A549 (cell line): ENCODE data around the gene ALX3. TPM values are rescaled to one million over a fixed set of nuclear protein-coding genes. Genes with fewer than 3 reads are reported as not detected.

Experiments
- ATAC-seq, 2 experiments: fragments of 200-7000 bp in 1 of 2; fragments of >200 bp in 1 of 2; cut with Nextera tagmentation in 1 of 2; cut with Tn5 transposase in 1 of 2; 3 replicates each; pipeline versions ENCODE4 v1.8.0 to v1.9.1; 2018 to 2020; ENCODE audit warnings: mild to moderate bottlenecking in 1 of 2, moderate library complexity in 1 of 2
- CTCF ChIA-PET: fragments of 300-600 bp; sonication (Branson Sonifier 250); formaldehyde crosslinking; extraction: SDS; loops from one replicate; lab custom pipeline; 2021; ENCODE audit warnings: antibody characterized with exemption, inconsistent platforms; lab: Yijun Ruan, JAX
- POLR2A ChIA-PET: fragments of 350-600 bp; formaldehyde crosslinking; extraction: SDS; loops from one replicate; lab custom pipeline; 2021; ENCODE audit warnings: antibody characterized with exemption, inconsistent platforms; lab: Yijun Ruan, JAX
- DNase-seq, 2 experiments: peaks; one replicate each; pipeline versions ENCODE4 v3.0.0 to v3.0.0-alpha.2; 2011 to 2016; ENCODE audit warnings: low read depth in 1 of 2, low spot score in 1 of 2
- FAIRE-seq: peaks from 2 replicates; lab custom pipeline; 2011; peaks lifted over from hg19 to GRCh38; lab: Jason Lieb, UNC
- H3K27ac ChIP-seq, 2 experiments: fragments of >200 bp; sonication (Bioruptor Twin); formaldehyde crosslinking; 3 replicates each; pipeline ENCODE4 v1.5.1; 2016 to 2017
- H3K4me1 ChIP-seq: fragments of >200 bp; sonication (Bioruptor Twin); formaldehyde crosslinking; 3 replicates; pipeline ENCODE4 v1.6.1; 2016
- H3K4me2 ChIP-seq: fragments of >200 bp; sonication (Bioruptor Twin); formaldehyde crosslinking; 3 replicates; pipeline ENCODE4 v1.6.1; 2016
- H3K4me3 ChIP-seq: fragments of >200 bp; sonication (Bioruptor Twin); formaldehyde crosslinking; 3 replicates; pipeline ENCODE4 v1.5.1; 2016
- H3K9me3 ChIP-seq: fragments of >200 bp; sonication (Bioruptor Twin); formaldehyde crosslinking; 3 replicates; pipeline ENCODE4 v1.6.1; 2016
- ATOH8 ChIP-seq: fragments of 250-450 bp; sonication (Bioruptor Pico); IDR thresholded peaks from 2 replicates; pipeline ENCODE4 v1.5.0; 2020; ENCODE audit warnings: low read depth, mild to moderate bottlenecking, moderate library complexity
- BCL3 ChIP-seq: fragments of >200 bp; sonication (Bioruptor Twin); formaldehyde crosslinking; IDR thresholded peaks from 3 replicates; pipeline ENCODE4 v1.6.1; 2016
- BHLHE40 ChIP-seq: IDR thresholded peaks from 2 replicates; pipeline ENCODE4 v1.6.1; 2012; ENCODE audit warnings: low read depth, low read length, inconsistent platforms
- CEBPB ChIP-seq, 2 experiments: fragments of >200 bp in 1 of 2; sonication (Bioruptor Twin) in 1 of 2; formaldehyde crosslinking in 1 of 2; IDR thresholded peaks; 2 replicates each; pipeline ENCODE4 v1.6.1; 2012 to 2016
- CHD2 ChIP-seq: fragments of 150-350 bp; IDR thresholded peaks from 2 replicates; pipeline ENCODE4 v1.6.1; 2014; ENCODE audit warnings: low read length; ENCODE audit not compliant: partially characterized antibody
- E2F6 ChIP-seq: IDR thresholded peaks from 2 replicates; pipeline ENCODE4 v1.6.1; 2012; ENCODE audit warnings: low read depth, borderline replicate concordance
- EHMT2 ChIP-seq: fragments of 200-600 bp; sonication (generic); IDR thresholded peaks from 2 replicates; pipeline ENCODE4 v1.6.1; 2016; ENCODE audit warnings: antibody characterized with exemption, low read depth, mild to moderate bottlenecking, moderate library complexity
- EP300 ChIP-seq, 2 experiments: fragments of >200 bp; sonication (Bioruptor Twin); formaldehyde crosslinking; IDR thresholded peaks; 2 replicates in 1 of 2; 3 replicates in 1 of 2; pipeline ENCODE4 v1.6.1; 2016 to 2017
- FOSL2 ChIP-seq, 2 experiments: fragments of 450-650 bp in 1 of 2; fragments of >200 bp in 1 of 2; sonication (Bioruptor Twin) in 1 of 2; formaldehyde crosslinking; IDR thresholded peaks; 2 replicates each; pipeline versions ENCODE4 v1.5.0 to v1.6.1; 2016 to 2020; ENCODE audit warnings: mild to moderate bottlenecking in 1 of 2, moderate library complexity in 1 of 2
- GATA3 ChIP-seq: IDR thresholded peaks from 2 replicates; pipeline ENCODE4 v1.6.1; 2012; ENCODE audit warnings: borderline replicate concordance
- HDAC2 ChIP-seq: fragments of 200-600 bp; sonication (generic); IDR thresholded peaks from 2 replicates; pipeline ENCODE4 v1.6.1; 2016
- JUN ChIP-seq, 2 experiments: fragments of >200 bp; sonication (Bioruptor Twin); formaldehyde crosslinking; IDR thresholded peaks; 2 replicates in 1 of 2; 3 replicates in 1 of 2; pipeline ENCODE4 v1.6.1; 2016 to 2017
- JUNB ChIP-seq: fragments of >200 bp; sonication (Bioruptor Twin); formaldehyde crosslinking; IDR thresholded peaks from 2 replicates; pipeline ENCODE4 v1.6.1; 2016
- KDM5A ChIP-seq: fragments of 200-600 bp; sonication (generic); IDR thresholded peaks from 2 replicates; pipeline ENCODE4 v1.6.1; 2016; ENCODE audit warnings: antibody characterized with exemption, mild to moderate bottlenecking
- MAX ChIP-seq: IDR thresholded peaks from 2 replicates; pipeline ENCODE4 v1.6.1; 2012
- PHF8 ChIP-seq: fragments of 200-600 bp; sonication (generic); IDR thresholded peaks from 2 replicates; pipeline ENCODE4 v1.6.1; 2016; ENCODE audit warnings: low read depth, mild to moderate bottlenecking, antibody characterized with exemption, moderate library complexity, borderline replicate concordance
- POLR2A ChIP-seq: IDR thresholded peaks from 2 replicates; pipeline ENCODE4 v1.6.1; 2012; ENCODE audit warnings: mild to moderate bottlenecking, low read length
- RCOR1 ChIP-seq: fragments of 150-350 bp; IDR thresholded peaks from 2 replicates; pipeline ENCODE4 v1.6.1; 2014; ENCODE audit warnings: antibody characterized with exemption, low read length, low read depth
- RFX5 ChIP-seq: fragments of 450-650 bp; IDR thresholded peaks from 2 replicates; pipeline ENCODE4 v1.7.1; 2014; ENCODE audit warnings: antibody characterized with exemption, mild to moderate bottlenecking, moderate library complexity
- SMC3 ChIP-seq: fragments of >200 bp; sonication (Bioruptor Twin); formaldehyde crosslinking; IDR thresholded peaks from 3 replicates; pipeline ENCODE4 v1.6.1; 2018; ENCODE audit warnings: inconsistent platforms
- ZFP36 ChIP-seq: fragments of 450-650 bp; IDR thresholded peaks from 2 replicates; pipeline ENCODE4 v1.6.1; 2014; ENCODE audit warnings: borderline replicate concordance; ENCODE audit not compliant: partially characterized antibody
- WGBS: methylation state at CpG from one replicate; pipeline ENCODE4 v1.1.6; 2017; ENCODE audit errors: missing lambda C conversion rate; 5-methylcytosine and 5-hydroxymethylcytosine counted together
- polyA plus RNA-seq, 4 experiments: library from polyadenylated mRNA; depleted of rRNA in 3 of 4; stranded (reverse); fragments of >200 nt; fragmentation: RNase III in 1 of 4; extraction: RNeasy Plus Mini Kit Qiagen cat#74134 plus additional on column Dnase treatment in 1 of 4; gene quantifications; 2 replicates in 3 of 4; 3 replicates in 1 of 4; pipeline ENCODE4 v1.2.3, GENCODE V29; 2011 to 2017
- TF ChIP-seq, protein P1 (sequence below): fragments of 200-600 bp; sonication (generic); IDR thresholded peaks from 2 replicates; pipeline ENCODE4 v1.6.1; 2016; ENCODE audit warnings: antibody characterized with exemption, mild to moderate bottlenecking, moderate library complexity

Gene ALX3
- polyA plus RNA-seq, 2 of the 4 experiments (the other 2 are of a cell fraction), result not detected

DNA sequence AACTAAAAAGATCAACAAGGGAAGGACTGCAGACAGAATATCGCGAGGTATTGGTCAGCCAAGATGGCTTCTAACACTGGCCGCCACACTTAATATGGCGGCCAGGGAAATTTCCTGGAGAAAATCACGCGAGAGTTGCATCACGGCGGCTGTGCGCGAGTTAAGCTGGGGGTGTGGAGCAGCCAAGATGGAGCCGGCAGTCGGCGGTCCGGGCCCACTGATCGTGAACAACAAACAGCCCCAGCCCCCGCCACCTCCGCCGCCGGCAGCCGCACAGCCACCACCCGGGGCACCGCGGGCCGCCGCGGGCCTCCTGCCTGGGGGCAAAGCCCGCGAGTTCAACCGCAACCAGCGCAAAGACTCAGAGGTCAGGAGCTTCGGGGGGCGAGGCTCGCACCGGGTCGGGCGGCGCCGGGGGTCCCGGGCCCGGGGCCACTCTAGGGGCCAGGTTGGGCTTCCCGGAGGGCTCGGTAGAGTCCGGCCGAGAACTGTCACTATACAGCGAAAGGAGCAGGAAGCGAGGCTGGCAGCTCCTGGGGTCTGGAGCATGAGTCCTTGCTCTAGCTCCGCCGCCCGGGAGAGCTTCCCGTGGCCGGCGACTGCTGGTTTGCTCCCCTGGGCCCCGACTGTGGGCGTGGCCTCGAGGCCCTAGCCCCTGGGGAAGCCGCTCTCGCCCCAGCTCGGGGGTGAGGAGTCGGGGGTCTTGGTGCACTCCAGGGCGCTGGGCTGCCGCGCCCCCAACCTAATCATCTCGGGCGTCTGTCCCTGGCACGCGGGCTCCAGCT, 35.8 kb downstream of the ALX3 start, which contains the start of gene STRIP1:
TSS of gene STRIP1 (plus strand) at position 174 of the 785 bp plus-strand sequence. CDS start at position 188, 14 bp downstream.
- ChIA-PET CTCF (interaction anchor here (0.8 to 1.8 kb wide), 7 partner anchors 11 to 425 kb away, joined by 3 to 7 read pairs (median 3); no protein-coding TSS in a partner anchor), POLR2A (interaction anchor here (0.6 to 1.4 kb wide), 6 partner anchors 11 to 933 kb away, joined by 3 to 6 read pairs (median 4); partner anchors contain the start of gene RBM15)
- no peaks in the 10 kb centered on the region for H3K9me3 ChIP-seq
- WGBS, result 1% methylated on average over 16 of the region's 66 CpGs
- FAIRE-seq (no peak), DNase-seq (peak; percentile 80 to 94), ATAC-seq (peak; percentile 88 to 92)
- peak within 1 kb of the TSS; percentile 93 to 99 for H3K27ac ChIP-seq
- peak within 1 kb of the TSS; percentile 89 for H3K4me3 ChIP-seq
- TF ChIP-seq BCL3, result peak; percentile 51; the same call in 1 of the 3 replicates
- TF ChIP-seq RCOR1, result no peak
- TF ChIP-seq KDM5A, result peak; percentile 72
- no peak for TF ChIP-seq ATOH8
- TF ChIP-seq PHF8, result peak; percentile 87
- TF ChIP-seq GATA3, result peak; percentile 71
- peak; percentile 61 for TF ChIP-seq POLR2A
- TF ChIP-seq JUNB, result no peak
- TF ChIP-seq ZFP36, result no peak
- no peak for TF ChIP-seq EP300 (IDR thresholded peaks at IDR 0.05)
- no peak for TF ChIP-seq E2F6
- TF ChIP-seq SMC3, result no peak
- no peak for TF ChIP-seq EHMT2
- TF ChIP-seq HDAC2, result no peak
- no peak for TF ChIP-seq RFX5
- TF ChIP-seq BHLHE40, result no peak
- peak; percentile 96 for TF ChIP-seq CHD2
- TF ChIP-seq JUN (IDR thresholded peaks at IDR 0.05), result peak in 1 of 2 experiments; percentile 74; a peak in 3 of 5 replicates
- no peak for TF ChIP-seq FOSL2 (IDR thresholded peaks at IDR 0.05)
- TF ChIP-seq FOSL2 (CRISPR knock-in tag; IDR thresholded peaks at IDR 0.05), result 0 out of 2 replicates have a peak, but pooled peaks have one; percentile 9
- TF ChIP-seq CEBPB (IDR thresholded peaks at IDR 0.05), result peak; percentile 19 to 71; a peak in 2 of 4 replicates
- TF ChIP-seq MAX, result 0 out of 2 replicates have a peak, but pooled peaks have one; percentile 39
- TF ChIP-seq, protein P1, sequence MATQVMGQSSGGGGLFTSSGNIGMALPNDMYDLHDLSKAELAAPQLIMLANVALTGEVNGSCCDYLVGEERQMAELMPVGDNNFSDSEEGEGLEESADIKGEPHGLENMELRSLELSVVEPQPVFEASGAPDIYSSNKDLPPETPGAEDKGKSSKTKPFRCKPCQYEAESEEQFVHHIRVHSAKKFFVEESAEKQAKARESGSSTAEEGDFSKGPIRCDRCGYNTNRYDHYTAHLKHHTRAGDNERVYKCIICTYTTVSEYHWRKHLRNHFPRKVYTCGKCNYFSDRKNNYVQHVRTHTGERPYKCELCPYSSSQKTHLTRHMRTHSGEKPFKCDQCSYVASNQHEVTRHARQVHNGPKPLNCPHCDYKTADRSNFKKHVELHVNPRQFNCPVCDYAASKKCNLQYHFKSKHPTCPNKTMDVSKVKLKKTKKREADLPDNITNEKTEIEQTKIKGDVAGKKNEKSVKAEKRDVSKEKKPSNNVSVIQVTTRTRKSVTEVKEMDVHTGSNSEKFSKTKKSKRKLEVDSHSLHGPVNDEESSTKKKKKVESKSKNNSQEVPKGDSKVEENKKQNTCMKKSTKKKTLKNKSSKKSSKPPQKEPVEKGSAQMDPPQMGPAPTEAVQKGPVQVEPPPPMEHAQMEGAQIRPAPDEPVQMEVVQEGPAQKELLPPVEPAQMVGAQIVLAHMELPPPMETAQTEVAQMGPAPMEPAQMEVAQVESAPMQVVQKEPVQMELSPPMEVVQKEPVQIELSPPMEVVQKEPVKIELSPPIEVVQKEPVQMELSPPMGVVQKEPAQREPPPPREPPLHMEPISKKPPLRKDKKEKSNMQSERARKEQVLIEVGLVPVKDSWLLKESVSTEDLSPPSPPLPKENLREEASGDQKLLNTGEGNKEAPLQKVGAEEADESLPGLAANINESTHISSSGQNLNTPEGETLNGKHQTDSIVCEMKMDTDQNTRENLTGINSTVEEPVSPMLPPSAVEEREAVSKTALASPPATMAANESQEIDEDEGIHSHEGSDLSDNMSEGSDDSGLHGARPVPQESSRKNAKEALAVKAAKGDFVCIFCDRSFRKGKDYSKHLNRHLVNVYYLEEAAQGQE, result peak; percentile 92
- peak within 1 kb of the TSS; percentile 84 for H3K4me2 ChIP-seq
- H3K4me1 ChIP-seq, result peaks cover 12% of the 10 kb centered on the region; the same call in 2 of the 3 replicates
